H1 (cell line): Measurements from ENCODE around the gene PLEKHA3. TPM values are rescaled to one million over a fixed set of nuclear protein-coding genes. Genes with fewer than 3 reads are reported as not detected.
A peak's percentile ranks its signal among the peaks of the same experiment; 100 is the strongest.

Source experiments
- CTCF ChIA-PET: fragments of 300-600 bp; sonication (Branson Sonifier 250); formaldehyde crosslinking; loops from one replicate; lab custom pipeline; 2021; ENCODE audit not compliant: partially characterized antibody; lab: Charles Lee
- POLR2A ChIA-PET: fragments of 300-600 bp; sonication (Branson Sonifier 250); formaldehyde crosslinking; loops from one replicate; lab custom pipeline; 2021; ENCODE audit warnings: inconsistent platforms; ENCODE audit not compliant: partially characterized antibody; lab: Charles Lee
- DNase-seq, 2 experiments: peaks; one replicate each; pipeline versions ENCODE4 v3.0.0 to v3.0.0-alpha.2; 2010 to 2022; ENCODE audit warnings: low spot score in 2 of 2, low read depth in 1 of 2, mixed read lengths in 1 of 2
- FAIRE-seq: peaks from 2 replicates; lab custom pipeline; 2011; peaks lifted over from hg19 to GRCh38; lab: Jason Lieb, UNC
- H2AFZ ChIP-seq: 2 replicates; pipeline ENCODE4 v1.8.1; 2012; ENCODE audit warnings: low read length, inconsistent platforms
- H2AK5ac ChIP-seq: 2 replicates; pipeline ENCODE4 v1.6.1; 2013; ENCODE audit warnings: low read depth, low read length
- H2BK120ac ChIP-seq: replicated peaks from 2 replicates; pipeline ENCODE3; 2013; ENCODE audit warnings: low read depth, low read length, inconsistent platforms
- H2BK12ac ChIP-seq: 2 replicates; pipeline ENCODE4 v1.6.1; 2013; ENCODE audit warnings: low read depth, low read length
- H2BK15ac ChIP-seq: 2 replicates; pipeline ENCODE4 v1.6.1; 2013; ENCODE audit warnings: low read length
- H2BK20ac ChIP-seq: 2 replicates; pipeline ENCODE4 v1.6.1; 2013; ENCODE audit warnings: low read length
- H2BK5ac ChIP-seq: 2 replicates; pipeline ENCODE4 v1.6.1; 2013; ENCODE audit warnings: low read depth, low read length
- H3K14ac ChIP-seq: 2 replicates; pipeline ENCODE4 v1.6.1; 2013; ENCODE audit warnings: inconsistent platforms; ENCODE audit not compliant: insufficient read length
- H3K18ac ChIP-seq: 2 replicates; pipeline ENCODE4 v1.6.1; 2013; ENCODE audit warnings: low read length; ENCODE audit errors: extremely low read depth
- H3K23ac ChIP-seq: 2 replicates; pipeline ENCODE4 v1.6.1; 2013; ENCODE audit warnings: inconsistent platforms; ENCODE audit not compliant: insufficient read length
- H3K23me2 ChIP-seq: 2 replicates; pipeline ENCODE4 v1.6.1; 2013; ENCODE audit warnings: low read depth, low read length
- H3K27ac ChIP-seq: 2 replicates; pipeline ENCODE4 v1.6.1; 2011; ENCODE audit warnings: low read depth, low read length, inconsistent platforms
- H3K27me3 ChIP-seq, 4 experiments: replicated peaks in 1 of 4; 1 replicate in 1 of 4; 2 replicates in 3 of 4; pipeline versions ENCODE4 v1.6.1 to v1.8.1; 2011 to 2013; ENCODE audit warnings: low read length in 3 of 4, mild to moderate bottlenecking in 3 of 4, inconsistent platforms in 2 of 4, mixed read lengths in 2 of 4, moderate library complexity in 1 of 4; ENCODE audit not compliant: control insufficient read depth in 3 of 4, insufficient read depth in 3 of 4; ENCODE audit errors: extremely low read depth in 1 of 4
- H3K36me3 ChIP-seq, 4 experiments: 2 replicates each; pipeline versions ENCODE4 v1.6.1 to v1.8.1; 2011 to 2013; ENCODE audit warnings: mild to moderate bottlenecking in 4 of 4, low read length in 3 of 4, moderate library complexity in 2 of 4, control low read depth in 1 of 4, inconsistent platforms in 1 of 4; ENCODE audit not compliant: insufficient read depth in 4 of 4, control insufficient read depth in 2 of 4
- H3K4ac ChIP-seq: replicated peaks from 2 replicates; pipeline ENCODE3; 2013; ENCODE audit warnings: low read length, low read depth, mixed read lengths, inconsistent platforms; ENCODE audit not compliant: insufficient read length
- H3K4me1 ChIP-seq, 4 experiments: replicated peaks in 1 of 4; 1 replicate in 1 of 4; 2 replicates in 3 of 4; pipeline versions ENCODE4 v1.6.1 to v1.8.1; 2011 to 2013; ENCODE audit warnings: low read length in 3 of 4, inconsistent platforms in 2 of 4, mixed read lengths in 1 of 4; ENCODE audit not compliant: insufficient read depth in 4 of 4, control insufficient read depth in 3 of 4
- H3K4me2 ChIP-seq, 2 experiments: 2 replicates each; pipeline versions ENCODE4 v1.6.1 to v1.8.1; 2011 to 2013; ENCODE audit warnings: low read depth in 2 of 2, low read length in 2 of 2, control low read depth in 1 of 2, inconsistent platforms in 1 of 2, mild to moderate bottlenecking in 1 of 2; ENCODE audit not compliant: insufficient read depth in 1 of 2
- H3K4me3 ChIP-seq, 4 experiments: fragments of 200-600, 300-600 bp in 1 of 4; sonication (generic), shearing (Covaris generic), sonication (Bioruptor Twin) in 1 of 4; 2 replicates each; pipeline versions ENCODE4 v1.5.1 to v1.8.1; 2011 to 2016; ENCODE audit warnings: low read length in 4 of 4, low read depth in 3 of 4, control low read depth in 2 of 4, inconsistent platforms in 2 of 4, mild to moderate bottlenecking in 2 of 4, mixed read lengths in 1 of 4, moderate library complexity in 1 of 4; ENCODE audit not compliant: insufficient read depth in 2 of 4; ENCODE audit errors: extremely low read depth in 1 of 4
- H3K56ac ChIP-seq: replicated peaks from 2 replicates; pipeline ENCODE3; 2013; ENCODE audit warnings: low read depth, mild to moderate bottlenecking, mixed read lengths, low read length, inconsistent platforms; ENCODE audit not compliant: insufficient read length
- H3K79me1 ChIP-seq: 2 replicates; pipeline ENCODE4 v1.6.1; 2013; ENCODE audit warnings: low read depth, low read length, control low read depth
- H3K79me2 ChIP-seq, 2 experiments: 2 replicates each; pipeline versions ENCODE4 v1.6.1 to v1.8.1; 2012 to 2013; ENCODE audit warnings: low read length in 2 of 2, mild to moderate bottlenecking in 2 of 2, inconsistent platforms in 1 of 2; ENCODE audit not compliant: insufficient read depth in 2 of 2, control insufficient read depth in 1 of 2
- H3K9ac ChIP-seq, 4 experiments: replicated peaks in 1 of 4; 1 replicate in 1 of 4; 2 replicates in 3 of 4; pipeline versions ENCODE4 v1.6.1 to v1.8.1; 2011 to 2013; ENCODE audit warnings: low read depth in 3 of 4, low read length in 3 of 4, control low read depth in 2 of 4, mild to moderate bottlenecking in 2 of 4, moderate library complexity in 2 of 4, inconsistent platforms in 1 of 4; ENCODE audit errors: extremely low read depth in 1 of 4
- H3K9me3 ChIP-seq, 2 experiments: 2 replicates each; pipeline versions ENCODE4 v1.6.1 to v1.8.1; 2012 to 2013; ENCODE audit warnings: mild to moderate bottlenecking in 2 of 2, moderate library complexity in 2 of 2, control low read depth in 1 of 2, inconsistent platforms in 1 of 2, low read depth in 1 of 2, low read length in 1 of 2, mixed read lengths in 1 of 2; ENCODE audit not compliant: insufficient read depth in 2 of 2
- H4K20me1 ChIP-seq, 2 experiments: replicated peaks in 1 of 2; 2 replicates each; pipeline versions ENCODE3 to v1.8.1; 2011 to 2013; ENCODE audit warnings: inconsistent platforms in 2 of 2, low read length in 2 of 2, mild to moderate bottlenecking in 1 of 2; ENCODE audit not compliant: insufficient read depth in 2 of 2, control insufficient read depth in 1 of 2
- H4K5ac ChIP-seq: 2 replicates; pipeline ENCODE4 v1.6.1; 2013; ENCODE audit warnings: low read length, low read depth, mixed read lengths, inconsistent platforms; ENCODE audit not compliant: insufficient read length
- H4K8ac ChIP-seq: 2 replicates; pipeline ENCODE4 v1.8.0; 2013; ENCODE audit warnings: mild to moderate bottlenecking, moderate library complexity, low read length, inconsistent platforms; ENCODE audit not compliant: insufficient read depth; ENCODE audit errors: extremely low read depth
- H4K91ac ChIP-seq: replicated peaks from 2 replicates; pipeline ENCODE3; 2013; ENCODE audit warnings: low read length, mixed read lengths, inconsistent platforms; ENCODE audit not compliant: insufficient read length
- EGR1 ChIP-seq: IDR thresholded peaks from 2 replicates; pipeline ENCODE4 v1.6.1; 2011; ENCODE audit warnings: low read depth, low read length, borderline replicate concordance
- WGBS, 2 experiments: shearing (Covaris generic) in 1 of 2; methylation state at CpG; one replicate each; pipeline versions ENCODE4 v1.1.6 to v1.1.7; 2013 to 2015; ENCODE audit warnings: low lambda C conversion rate in 2 of 2, mixed read lengths in 2 of 2, inconsistent platforms in 1 of 2, low coverage in 1 of 2, missing lambda C conversion rate in 1 of 2; ENCODE audit not compliant: insufficient replicate concordance in 2 of 2, insufficient coverage in 1 of 2, insufficient read length in 1 of 2; ENCODE audit errors: extremely low coverage in 1 of 2, missing lambda C conversion rate in 1 of 2; 5-methylcytosine and 5-hydroxymethylcytosine counted together
- polyA plus RNA-seq, 7 experiments: library from polyadenylated mRNA; depleted of rRNA in 3 of 7; stranded (reverse) in 5 of 7; unstranded in 2 of 7; fragments of >200 nt in 5 of 7; fragments of 200-250 nt in 2 of 7; gene quantifications; 1 replicate in 5 of 7; 2 replicates in 1 of 7; 4 replicates in 1 of 7; pipeline versions ENCODE4 v1.2.1 to v1.2.3, GENCODE V29; 2011 to 2013; ENCODE audit warnings: missing spikeins in 2 of 7, mixed read lengths in 2 of 7
- total RNA-seq: library from RNA; stranded (reverse); fragmentation: NEBNext Ultra II Directional; extraction: Animal tissue kit (Norgen Biotek cat#: 25700); gene quantifications from 2 replicates; pipeline ENCODE4 v1.2.1, GENCODE V29; 2021
- TF ChIP-seq, protein P1 (sequence below): IDR thresholded peaks from 2 replicates; pipeline ENCODE4 v1.6.1; 2012; ENCODE audit warnings: inconsistent platforms

PLEKHA3 gene
- total and polyA plus RNA-seq, 2 of the 8 experiments (the other 6 are each of a cell fraction or from before 2014, with no cell fraction given): 1.9 to 20.1 TPM

DNA sequence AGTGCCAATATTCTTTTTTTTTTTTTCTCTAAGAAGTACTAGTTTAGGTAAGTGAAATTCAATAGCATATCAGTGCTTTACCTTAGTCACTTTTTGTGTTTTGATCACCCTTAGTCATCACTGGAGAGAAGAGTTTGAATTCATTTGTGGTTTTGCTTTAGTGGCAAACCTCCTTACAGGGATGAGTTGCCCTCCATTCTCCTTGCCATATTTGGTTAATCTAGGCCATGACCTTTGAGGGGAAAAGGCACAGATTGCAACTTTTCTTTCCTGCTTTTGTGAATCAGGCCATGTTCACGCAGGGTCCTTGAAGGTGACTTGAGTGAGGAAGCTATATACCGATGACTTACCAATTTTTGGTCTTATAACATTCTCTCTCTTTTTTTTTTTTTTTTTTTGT, 34.4 kb downstream of the PLEKHA3 start:
- no peak overlapping the region for H4K91ac ChIP-seq
- no peaks in the 10 kb centered on the region for H3K9me3 ChIP-seq
- 83% methylated on average over 2 of the region's 2 CpGs; no CpG with 5 or more reads in 1 of the 2 experiments for WGBS, 2 experiments
- H3K4me1 ChIP-seq: no peaks in the 10 kb centered on the region
- H2AK5ac ChIP-seq: no peak overlapping the region
- H4K20me1 ChIP-seq: no peaks in the 10 kb centered on the region
- H3K4me3 ChIP-seq: no peak overlapping the region
- no peak overlapping the region for H3K23ac ChIP-seq
- H4K5ac ChIP-seq: no peak overlapping the region
- peak overlapping the region in 1 of 4 experiments; percentile 18; a peak in 1 of 7 replicates for H3K9ac ChIP-seq
- H4K8ac ChIP-seq: no peak overlapping the region
- no peak overlapping the region for H3K18ac ChIP-seq
- no peak for FAIRE-seq
- ChIA-PET POLR2A (no interaction called here), CTCF (no interaction called here)
- no peaks in the 10 kb centered on the region for H3K27me3 ChIP-seq
- H3K36me3 ChIP-seq: no peaks in the 10 kb centered on the region; a peak in 1 of 8 replicates
- no peaks in the 10 kb centered on the region for H3K23me2 ChIP-seq
- no peak for DNase-seq
- no peak overlapping the region for H3K14ac ChIP-seq
- no peak overlapping the region for H2BK120ac ChIP-seq
- no peak overlapping the region for H3K56ac ChIP-seq
- H2BK20ac ChIP-seq: no peak overlapping the region
- H3K4me2 ChIP-seq: no peak overlapping the region
- H3K79me2 ChIP-seq: no peaks in the 10 kb centered on the region
- H3K79me1 ChIP-seq: no peaks in the 10 kb centered on the region
- TF ChIP-seq, protein P1, sequence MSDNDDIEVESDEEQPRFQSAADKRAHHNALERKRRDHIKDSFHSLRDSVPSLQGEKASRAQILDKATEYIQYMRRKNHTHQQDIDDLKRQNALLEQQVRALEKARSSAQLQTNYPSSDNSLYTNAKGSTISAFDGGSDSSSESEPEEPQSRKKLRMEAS: no peak
- no peak for TF ChIP-seq EGR1
- TF ChIP-seq, all 59 proteins: peak for 0
- H3K27ac ChIP-seq: no peak overlapping the region
- no peak overlapping the region for H2BK5ac ChIP-seq
- H2BK15ac ChIP-seq: no peak overlapping the region
- H2AFZ ChIP-seq: no peak overlapping the region
- H3K4ac ChIP-seq: no peak overlapping the region
- H2BK12ac ChIP-seq: no peak overlapping the region
